SK-N-SH (cell line): ENCODE data around the gene CSRP1. TPM values are rescaled to one million over a fixed set of nuclear protein-coding genes. Genes with fewer than 3 reads are reported as not detected.

Source experiments
- CTCF ChIA-PET: fragments of 300-600, 350-600 bp; formaldehyde crosslinking; extraction: SDS; loops from one replicate; lab custom pipeline; 2021; lab: Yijun Ruan, JAX
- POLR2A ChIA-PET: fragments of 350-600 bp; sonication (Branson Sonifier 250); formaldehyde crosslinking; extraction: SDS; loops from one replicate; lab custom pipeline; 2020; ENCODE audit warnings: antibody characterized with exemption, inconsistent platforms; lab: Yijun Ruan, JAX
- DNase-seq: peaks from one replicate; pipeline ENCODE4 v3.0.0; 2012
- H2AFZ ChIP-seq: fragments of 200-600 bp; sonication (generic); 2 replicates; pipeline ENCODE4 v1.8.1; 2016; ENCODE audit warnings: antibody characterized with exemption, mild to moderate bottlenecking, low read depth
- H3F3A ChIP-seq: fragments of 200-600 bp; sonication (generic); replicated peaks from 2 replicates; pipeline ENCODE3; 2016; ENCODE audit warnings: antibody characterized with exemption, mild to moderate bottlenecking; ENCODE audit not compliant: insufficient read depth
- H3K27ac ChIP-seq, 2 experiments: fragments of 200-500 bp in 1 of 2; fragments of 200-600 bp in 1 of 2; sonication (Bioruptor generic) in 1 of 2; sonication (generic), shearing (Covaris generic) in 1 of 2; 2 replicates each; pipeline versions ENCODE4 v1.5.1 to v1.6.1; 2014 to 2016; ENCODE audit warnings: low read depth in 2 of 2, inconsistent platforms in 1 of 2, low read length in 1 of 2, mild to moderate bottlenecking in 1 of 2, mixed read lengths in 1 of 2
- H3K27me3 ChIP-seq: fragments of 200-600 bp; sonication (generic), shearing (Covaris generic); 2 replicates; pipeline ENCODE4 v1.6.1; 2016; ENCODE audit warnings: mixed run types; ENCODE audit not compliant: insufficient read depth
- H3K36me3 ChIP-seq, 2 experiments: fragments of 200-500 bp in 1 of 2; fragments of 200-600 bp in 1 of 2; sonication (Bioruptor generic) in 1 of 2; sonication (generic) in 1 of 2; replicated peaks in 1 of 2; 2 replicates each; pipeline versions ENCODE3 to v1.5.1; 2014 to 2016; ENCODE audit warnings: low read length in 1 of 2, mild to moderate bottlenecking in 1 of 2; ENCODE audit not compliant: insufficient read depth in 2 of 2, control insufficient read depth in 1 of 2
- H3K4me1 ChIP-seq, 2 experiments: fragments of 200-500 bp in 1 of 2; fragments of 200-600 bp in 1 of 2; sonication (Bioruptor generic) in 1 of 2; sonication (generic), shearing (Covaris generic) in 1 of 2; 2 replicates each; pipeline versions ENCODE4 v1.5.1 to v1.6.1; 2014 to 2016; ENCODE audit warnings: low read depth in 1 of 2, low read length in 1 of 2, mixed run types in 1 of 2; ENCODE audit not compliant: insufficient read depth in 2 of 2, control insufficient read depth in 1 of 2
- H3K4me2 ChIP-seq: fragments of 200-600 bp; sonication (generic), shearing (Covaris generic); 2 replicates; pipeline ENCODE4 v1.6.1; 2017; ENCODE audit warnings: mixed run types
- H3K4me3 ChIP-seq, 2 experiments: fragments of 200-500 bp in 1 of 2; fragments of 200-600 bp in 1 of 2; sonication (Bioruptor generic) in 1 of 2; sonication (generic), shearing (Covaris generic) in 1 of 2; 2 replicates each; pipeline versions ENCODE4 v1.5.1 to v1.8.1; 2014 to 2016; ENCODE audit warnings: low read depth in 2 of 2, inconsistent platforms in 1 of 2, low read length in 1 of 2, mild to moderate bottlenecking in 1 of 2, mixed read lengths in 1 of 2, moderate library complexity in 1 of 2
- H3K79me2 ChIP-seq: fragments of 200-600 bp; sonication (generic); 2 replicates; pipeline ENCODE4 v1.8.1; 2017; ENCODE audit warnings: mild to moderate bottlenecking; ENCODE audit not compliant: insufficient read depth
- H3K9ac ChIP-seq: fragments of 200-600 bp; sonication (generic); 2 replicates; pipeline ENCODE4 v1.6.1; 2017; ENCODE audit warnings: mixed run types
- H3K9me2 ChIP-seq: fragments of 200-600 bp; sonication (generic); 2 replicates; pipeline ENCODE4 v1.6.1; 2017; ENCODE audit warnings: mixed run types
- H3K9me3 ChIP-seq: fragments of 200-600 bp; sonication (generic); 2 replicates; pipeline ENCODE4 v1.6.1; 2017; ENCODE audit warnings: mixed run types, mild to moderate bottlenecking, moderate library complexity
- H4K20me1 ChIP-seq: fragments of 200-600 bp; sonication (generic); 2 replicates; pipeline ENCODE4 v1.6.1; 2017; ENCODE audit warnings: mild to moderate bottlenecking, mixed run types; ENCODE audit not compliant: insufficient read depth
- CHD2 ChIP-seq: fragments of 150-350 bp; IDR thresholded peaks from 2 replicates; pipeline ENCODE4 v1.6.1; 2018; ENCODE audit warnings: low read length; ENCODE audit not compliant: partially characterized antibody
- FOXJ3 ChIP-seq: sonication (generic); formaldehyde crosslinking; IDR thresholded peaks from 2 replicates; pipeline ENCODE4 v1.5.1; 2020; ENCODE audit warnings: mild to moderate bottlenecking, missing genetic modification reagents
- FOXM1 ChIP-seq: IDR thresholded peaks from 2 replicates; pipeline ENCODE4 v1.4.0; 2012; ENCODE audit warnings: low read depth, mild to moderate bottlenecking
- GATA2 ChIP-seq: sonication (generic); formaldehyde crosslinking; IDR thresholded peaks from 2 replicates; pipeline ENCODE4 v1.5.0; 2020; ENCODE audit warnings: mild to moderate bottlenecking, missing genetic modification reagents
- JUND ChIP-seq: IDR thresholded peaks from 2 replicates; pipeline ENCODE4 v1.4.0; 2012
- MAX ChIP-seq: IDR thresholded peaks from 2 replicates; pipeline ENCODE4 v1.4.0; 2012; ENCODE audit warnings: low read depth
- MXI1 ChIP-seq: IDR thresholded peaks from 2 replicates; pipeline ENCODE4 v1.6.1; 2012; ENCODE audit warnings: mild to moderate bottlenecking, low read depth, low read length, improper control_type of control experiment
- NRF1 ChIP-seq: IDR thresholded peaks from 2 replicates; pipeline ENCODE4 v1.6.1; 2012; ENCODE audit warnings: low read depth, mild to moderate bottlenecking, low read length
- PBX3 ChIP-seq: IDR thresholded peaks from 2 replicates; pipeline ENCODE4; 2012
- POLR2AphosphoS5 ChIP-seq: IDR thresholded peaks from 2 replicates; pipeline ENCODE4 v1.6.1; 2012; ENCODE audit warnings: low read depth, low read length
- RFX5 ChIP-seq: IDR thresholded peaks from 2 replicates; pipeline ENCODE4 v1.6.1; 2012; ENCODE audit warnings: mild to moderate bottlenecking, improper control_type of control experiment, low read length
- SIN3A ChIP-seq: IDR thresholded peaks from 2 replicates; pipeline ENCODE4 v1.6.1; 2012; ENCODE audit warnings: low read depth, mild to moderate bottlenecking, low read length, moderate library complexity, borderline replicate concordance
- TAF1 ChIP-seq: IDR thresholded peaks from 2 replicates; pipeline ENCODE4 v1.6.1; 2012; ENCODE audit warnings: low read depth, mild to moderate bottlenecking, low read length, moderate library complexity, borderline replicate concordance
- TCF12 ChIP-seq: IDR thresholded peaks from 2 replicates; pipeline ENCODE4 v1.4.0; 2012
- TEAD4 ChIP-seq: IDR thresholded peaks from 2 replicates; pipeline ENCODE4 v1.4.0; 2012; ENCODE audit warnings: mild to moderate bottlenecking, borderline replicate concordance; ENCODE audit not compliant: insufficient read depth
- YY1 ChIP-seq: IDR thresholded peaks from 2 replicates; pipeline ENCODE4 v1.4.0; 2012; ENCODE audit warnings: low read depth, mild to moderate bottlenecking
- WGBS: methylation state at CpG from one replicate; pipeline ENCODE4 v1.1.6; 2017; ENCODE audit warnings: low lambda C conversion rate; 5-methylcytosine and 5-hydroxymethylcytosine counted together
- polyA plus RNA-seq, 3 experiments: library from polyadenylated mRNA; depleted of rRNA; stranded (reverse); fragments of >200 nt; gene quantifications; 2 replicates each; pipeline ENCODE4 v1.2.3, GENCODE V29; 2012

The CSRP1 gene
- polyA plus RNA-seq, 1 of the 3 experiments (the other 2 are of a cell fraction) = 373 TPM

GRCh38 chr1:201469645-201470074 is 37.3 kb downstream of the CSRP1 start:
- CTCF ChIA-PET = interaction anchor here (0.6 to 7.3 kb wide), 9 partner anchors 7 to 323 kb away, joined by 3 to 63 read pairs (median 6); no protein-coding TSS in a partner anchor
- DNase-seq = no peak
- Histone ChIP-seq H3K27me3 (no peaks in the 10 kb centered on the region), H3K27ac (peak overlapping the region; percentile 83 to 94; a peak in 3 of 4 replicates), H2AFZ (no peak overlapping the region), H4K20me1 (peaks cover 32% of the 10 kb centered on the region), H3K4me2 (peak overlapping the region; percentile 97), H3F3A (peaks cover 6% of the 10 kb centered on the region), H3K4me1 (peaks cover 13 to 29% of the 10 kb centered on the region in 2 experiments; a peak in 3 of 4 replicates), H3K79me2 (peaks cover 43% of the 10 kb centered on the region), H3K9me2 (no peaks in the 10 kb centered on the region), H3K9me3 (no peaks in the 10 kb centered on the region), H3K4me3 (peak overlapping the region; percentile 77 to 82), H3K36me3 (peaks cover 9 to 14% of the 10 kb centered on the region in 2 experiments), H3K9ac (peak overlapping the region; percentile 89; the same call in 1 of the 2 replicates)
- TF ChIP-seq FOXM1 (no peak), JUND (no peak), SIN3A (no peak), GATA2 (CRISPR knock-in tag) (no peak), YY1 (no peak), RFX5 (no peak), CHD2 (no peak)
- POLR2A ChIA-PET = interaction anchor here (0.6 to 1.6 kb wide), 11 partner anchors 9 to 70 kb away, joined by 3 to 9 read pairs (median 4); partner anchors contain the start of gene CSRP1
- WGBS = 91% methylated on average over 12 of the region's 16 CpGs

- peaks cover 13 to 29% of the 10 kb centered on the region in 2 experiments; a peak in 3 of 4 replicates for H3K4me1 ChIP-seq
- CTCF ChIA-PET = interaction anchor here (0.6 to 7.3 kb wide), 9 partner anchors 8 to 324 kb away, joined by 3 to 63 read pairs (median 6); no protein-coding TSS in a partner anchor
- H4K20me1 ChIP-seq = peaks cover 32% of the 10 kb centered on the region
- H2AFZ ChIP-seq = 0 out of 2 replicates have a peak within 1 kb of the TSS, but pooled peaks have one; percentile 51
- TF ChIP-seq MXI1 (no peak), FOXJ3 (CRISPR knock-in tag) (no peak), MAX (0 out of 2 replicates have a peak, but pooled peaks have one; percentile 10), NRF1 (peak; percentile 54; the same call in 1 of the 2 replicates), TCF12 (peak; percentile 33; the same call in 1 of the 2 replicates), TEAD4 (0 out of 2 replicates have a peak, but pooled peaks have one; percentile 36), PBX3 (peak; percentile 55), POLR2AphosphoS5 (peak; percentile 89), SIN3A (peak; percentile 75; the same call in 1 of the 2 replicates), TAF1 (peak; percentile 90)
- H3K9me2 ChIP-seq = no peaks in the 10 kb centered on the region
- H3F3A ChIP-seq = peaks cover 9% of the 10 kb centered on the region
- peak within 1 kb of the TSS; percentile 77 to 82 for H3K4me3 ChIP-seq
- peak within 1 kb of the TSS; percentile 89 for H3K9ac ChIP-seq
- H3K4me2 ChIP-seq = peak within 1 kb of the TSS; percentile 97
- peak within 1 kb of the TSS; percentile 83 to 94 for H3K27ac ChIP-seq
- peak; percentile 93 for DNase-seq
- under 1% methylated on average over 17 of the region's 76 CpGs for WGBS
- POLR2A ChIA-PET = interaction anchor here (0.6 to 1.6 kb wide), 15 partner anchors 9 to 71 kb away, joined by 3 to 9 read pairs (median 4); partner anchors contain the start of gene CSRP1
- H3K36me3 ChIP-seq = peaks cover 13 to 20% of the 10 kb centered on the region in 2 experiments
- peaks cover 47% of the 10 kb centered on the region for H3K79me2 ChIP-seq
- no peaks in the 10 kb centered on the region for H3K9me3 ChIP-seq
- H3K27me3 ChIP-seq = no peaks in the 10 kb centered on the region
Measured at GRCh38 chr1:201468844-201469644, 37.9 kb downstream of the CSRP1 start, which contains the start of gene PHLDA3. TSS of gene PHLDA3 (minus strand) at chr1:201469188. CDS start at chr1:201468786, 402 bp downstream.
